ENCODE measurements around the gene DOCK8.

The DOCK8 gene

GRCh38 chr9:362561-363273 is 148.1 kb downstream of the DOCK8 start:
- H3K4me3 ChIP-seq (ENCODE audit: low read depth, low read length), result no peak overlapping the region
- no peaks in the 10 kb centered on the region for H3K36me3 ChIP-seq (replicated peaks)
- no peak for TF ChIP-seq CTCF (IDR thresholded peaks at IDR 0.05; ENCODE audit: low read depth, low read length, missing control alignments)
- no peaks in the 10 kb centered on the region for H3K27me3 ChIP-seq (replicated peaks)
- H3K27ac ChIP-seq, result no peak overlapping the region
- DNase-seq, result no peak
- in situ Hi-C loops (cut with HindIII; ENCODE audit: low pct_ligation_motif_present, low sequenced_read_pairs), result no loop called here

GRCh38 chr9:363274-363612 is 148.6 kb downstream of the DOCK8 start:
- no peak overlapping the region for H3K27ac ChIP-seq
- no peaks in the 10 kb centered on the region for H3K27me3 ChIP-seq (replicated peaks)
- DNase-seq, result no peak
- TF ChIP-seq CTCF (IDR thresholded peaks at IDR 0.05; ENCODE audit: low read depth, low read length, missing control alignments), result no peak
- no peak overlapping the region for H3K4me3 ChIP-seq (ENCODE audit: low read depth, low read length)
- in situ Hi-C loops (cut with HindIII; ENCODE audit: low pct_ligation_motif_present, low sequenced_read_pairs), result no loop called here
- H3K36me3 ChIP-seq (replicated peaks), result no peaks in the 10 kb centered on the region

- no peak overlapping the region for H3K4me3 ChIP-seq (ENCODE audit: low read depth, low read length)
- H3K36me3 ChIP-seq (replicated peaks), result no peaks in the 10 kb centered on the region
- DNase-seq, result no peak
- no peaks in the 10 kb centered on the region for H3K27me3 ChIP-seq (replicated peaks)
- no peak for TF ChIP-seq CTCF (IDR thresholded peaks at IDR 0.05; ENCODE audit: low read depth, low read length, missing control alignments)
- no peak overlapping the region for H3K27ac ChIP-seq
- in situ Hi-C loops (cut with HindIII; ENCODE audit: low pct_ligation_motif_present, low sequenced_read_pairs), result no loop called here
Measured at GRCh38 chr9:365436-365835, 150.8 kb downstream of the DOCK8 start.

- Histone ChIP-seq H3K27ac (no peak overlapping the region), H3K4me3 (ENCODE audit: low read depth, low read length) (no peak overlapping the region), H3K27me3 (replicated peaks) (no peaks in the 10 kb centered on the region), H3K36me3 (replicated peaks) (no peaks in the 10 kb centered on the region)
- DNase-seq, result no peak
- in situ Hi-C loops (cut with HindIII; ENCODE audit: low pct_ligation_motif_present, low sequenced_read_pairs), result no loop called here
- TF ChIP-seq CTCF (IDR thresholded peaks at IDR 0.05; ENCODE audit: low read depth, low read length, missing control alignments), result no peak
Measured at GRCh38 chr9:366620-367019, 152.0 kb downstream of the DOCK8 start.

GRCh38 chr9:370086-370485 is 155.4 kb downstream of the DOCK8 start:
- no peak for DNase-seq
- H3K36me3 ChIP-seq (replicated peaks), result no peaks in the 10 kb centered on the region
- in situ Hi-C loops (cut with HindIII; ENCODE audit: low pct_ligation_motif_present, low sequenced_read_pairs), result no loop called here

More at GRCh38 chr9:370086-370485, 155.4 kb downstream of the DOCK8 start:
- Histone ChIP-seq H3K27me3 (replicated peaks) (no peaks in the 10 kb centered on the region), H3K4me3 (ENCODE audit: low read depth, low read length) (no peak overlapping the region), H3K27ac (no peak overlapping the region)
- TF ChIP-seq CTCF (IDR thresholded peaks at IDR 0.05; ENCODE audit: low read depth, low read length, missing control alignments), result no peak

All from brain microvascular endothelial cell (primary cell).